ENCODE measurements around the gene GLRX5.

Gene GLRX5

GRCh38 chr14:95495538-95496025, 39.3 kb upstream of the GLRX5 start:
- Mint-ChIP-seq H3K9me3 (no peaks in the 10 kb centered on the region), H3K36me3 (peaks cover 1% of the 10 kb centered on the region), H3K4me1 (peaks cover 63% of the 10 kb centered on the region), H3K27me3 (no peaks in the 10 kb centered on the region), H3K4me3 (peak overlapping the region; percentile 64), H3K27ac (peak overlapping the region; percentile 52)

- H3K36me3 Mint-ChIP-seq: peaks cover 4% of the 10 kb centered on the region
- H3K9me3 Mint-ChIP-seq: no peaks in the 10 kb centered on the region
- H3K4me3 Mint-ChIP-seq: no peak overlapping the region
Observed at GRCh38 chr14:95496111-95496681, 38.7 kb upstream of the GLRX5 start.

GRCh38 chr14:95496690-95497259, 38.1 kb upstream of the GLRX5 start:
- H3K4me1 Mint-ChIP-seq: peaks cover 63% of the 10 kb centered on the region
- no peaks in the 10 kb centered on the region for H3K9me3 Mint-ChIP-seq
- H3K36me3 Mint-ChIP-seq: peaks cover 5% of the 10 kb centered on the region
- no peaks in the 10 kb centered on the region for H3K27me3 Mint-ChIP-seq
- peak overlapping the region; percentile 75 for H3K27ac Mint-ChIP-seq
- no peak overlapping the region for H3K4me3 Mint-ChIP-seq

More at GRCh38 chr14:95496111-95496681, 38.7 kb upstream of the GLRX5 start:
- Mint-ChIP-seq H3K27ac (peak overlapping the region; percentile 23), H3K27me3 (no peaks in the 10 kb centered on the region), H3K4me1 (peaks cover 63% of the 10 kb centered on the region)

- Mint-ChIP-seq H3K4me1 (peaks cover 66% of the 10 kb centered on the region), H3K27me3 (no peaks in the 10 kb centered on the region), H3K4me3 (no peak overlapping the region), H3K9me3 (no peaks in the 10 kb centered on the region), H3K27ac (no peak overlapping the region), H3K36me3 (peaks cover 5% of the 10 kb centered on the region)
Observed at GRCh38 chr14:95497561-95498011, 37.3 kb upstream of the GLRX5 start.

GRCh38 chr14:95498622-95499353, 36.1 kb upstream of the GLRX5 start:
- no peaks in the 10 kb centered on the region for H3K9me3 Mint-ChIP-seq
- H3K27me3 Mint-ChIP-seq: no peaks in the 10 kb centered on the region
- H3K4me3 Mint-ChIP-seq: no peak overlapping the region
- peaks cover 5% of the 10 kb centered on the region for H3K36me3 Mint-ChIP-seq
- H3K4me1 Mint-ChIP-seq: peaks cover 72% of the 10 kb centered on the region
- H3K27ac Mint-ChIP-seq: no peak overlapping the region

GRCh38 chr14:95499354-95499750, 35.5 kb upstream of the GLRX5 start:
- Mint-ChIP-seq H3K4me3 (no peak overlapping the region), H3K27ac (no peak overlapping the region), H3K9me3 (no peaks in the 10 kb centered on the region), H3K36me3 (peaks cover 4% of the 10 kb centered on the region), H3K4me1 (peaks cover 72% of the 10 kb centered on the region), H3K27me3 (no peaks in the 10 kb centered on the region)

GRCh38 chr14:95500201-95500681, 34.6 kb upstream of the GLRX5 start:
- peaks cover 4% of the 10 kb centered on the region for H3K36me3 Mint-ChIP-seq
- no peak overlapping the region for H3K4me3 Mint-ChIP-seq
- no peaks in the 10 kb centered on the region for H3K27me3 Mint-ChIP-seq
- H3K4me1 Mint-ChIP-seq: peaks cover 69% of the 10 kb centered on the region
- H3K27ac Mint-ChIP-seq: no peak overlapping the region
- H3K9me3 Mint-ChIP-seq: no peaks in the 10 kb centered on the region

GRCh38 chr14:95500772-95501401, 34.0 kb upstream of the GLRX5 start:
- peaks cover 6% of the 10 kb centered on the region for H3K36me3 Mint-ChIP-seq
- H3K4me1 Mint-ChIP-seq: peaks cover 66% of the 10 kb centered on the region
- no peaks in the 10 kb centered on the region for H3K27me3 Mint-ChIP-seq
- no peak overlapping the region for H3K27ac Mint-ChIP-seq
- H3K9me3 Mint-ChIP-seq: no peaks in the 10 kb centered on the region
- H3K4me3 Mint-ChIP-seq: no peak overlapping the region

GRCh38 chr14:95502381-95502950, 32.4 kb upstream of the GLRX5 start:
- Mint-ChIP-seq H3K4me1 (peaks cover 63% of the 10 kb centered on the region), H3K9me3 (no peaks in the 10 kb centered on the region), H3K27ac (no peak overlapping the region)

GRCh38 chr14:95503365-95504134, 31.3 kb upstream of the GLRX5 start:
- H3K9me3 Mint-ChIP-seq: no peaks in the 10 kb centered on the region
- H3K4me1 Mint-ChIP-seq: peaks cover 65% of the 10 kb centered on the region
- no peaks in the 10 kb centered on the region for H3K27me3 Mint-ChIP-seq
- H3K27ac Mint-ChIP-seq: no peak overlapping the region
- no peak overlapping the region for H3K4me3 Mint-ChIP-seq
- peaks cover 6% of the 10 kb centered on the region for H3K36me3 Mint-ChIP-seq

More at GRCh38 chr14:95502381-95502950, 32.4 kb upstream of the GLRX5 start:
- no peaks in the 10 kb centered on the region for H3K27me3 Mint-ChIP-seq
- peaks cover 6% of the 10 kb centered on the region for H3K36me3 Mint-ChIP-seq
- no peak overlapping the region for H3K4me3 Mint-ChIP-seq

GRCh38 chr14:95504135-95505029, 30.5 kb upstream of the GLRX5 start:
- Mint-ChIP-seq H3K4me1 (peaks cover 59% of the 10 kb centered on the region), H3K27ac (peak overlapping the region; percentile 23), H3K4me3 (no peak overlapping the region), H3K9me3 (no peaks in the 10 kb centered on the region), H3K27me3 (no peaks in the 10 kb centered on the region), H3K36me3 (peaks cover 6% of the 10 kb centered on the region)

GRCh38 chr14:95505030-95505589, 29.7 kb upstream of the GLRX5 start:
- H3K9me3 Mint-ChIP-seq: no peaks in the 10 kb centered on the region
- peaks cover 62% of the 10 kb centered on the region for H3K4me1 Mint-ChIP-seq
- no peak overlapping the region for H3K4me3 Mint-ChIP-seq
- H3K36me3 Mint-ChIP-seq: peaks cover 9% of the 10 kb centered on the region
- no peak overlapping the region for H3K27ac Mint-ChIP-seq
- no peaks in the 10 kb centered on the region for H3K27me3 Mint-ChIP-seq

- H3K9me3 Mint-ChIP-seq: no peaks in the 10 kb centered on the region
- no peak overlapping the region for H3K4me3 Mint-ChIP-seq
- H3K27ac Mint-ChIP-seq: peak overlapping the region; percentile 55
- peaks cover 7% of the 10 kb centered on the region for H3K36me3 Mint-ChIP-seq
- no peaks in the 10 kb centered on the region for H3K27me3 Mint-ChIP-seq
- peaks cover 65% of the 10 kb centered on the region for H3K4me1 Mint-ChIP-seq
Observed at GRCh38 chr14:95507174-95507573, 27.7 kb upstream of the GLRX5 start.

GRCh38 chr14:95507701-95508103, 27.1 kb upstream of the GLRX5 start:
- Mint-ChIP-seq H3K4me3 (no peak overlapping the region), H3K4me1 (peaks cover 61% of the 10 kb centered on the region), H3K9me3 (no peaks in the 10 kb centered on the region), H3K36me3 (peaks cover 7% of the 10 kb centered on the region), H3K27ac (no peak overlapping the region), H3K27me3 (no peaks in the 10 kb centered on the region)

All from activated naive CD4-positive, alpha-beta T cell treated with anti-CD3 and anti-CD28 coated beads, Interleukin-2, amount 50 U/mL, for 24 hours (primary cell).